ENCODE data around the gene NDUFS7. TPM values are rescaled to one million over a fixed set of nuclear protein-coding genes. Genes with fewer than 3 reads are reported as not detected.
"Not testable (repeated sequence)": the region's sequence is repeated elsewhere in the genome, so short reads cannot be mapped to it uniquely, and the experiment has no call there.

The NDUFS7 gene
- total RNA-seq, 1 donor: 33.7 TPM

GRCh38 chr19:1418951-1419738, 35.4 kb downstream of the NDUFS7 start:
- TF ChIP-seq CTCF (IDR thresholded peaks at IDR 0.05; ENCODE audit: insufficient read depth, low read depth, low read length): no peak
- no peak overlapping the region for H3K4me3 ChIP-seq (ENCODE audit: low read depth, low read length)
- no peak for DNase-seq (ENCODE audit: low read depth)

GRCh38 chr19:1420085-1420484, 36.4 kb downstream of the NDUFS7 start:
- not testable (repeated sequence) for DNase-seq (ENCODE audit: low read depth); H3K4me3 ChIP-seq (ENCODE audit: low read depth, low read length)

GRCh38 chr19:1420590-1420989, 36.9 kb downstream of the NDUFS7 start:
- H3K4me3 ChIP-seq (ENCODE audit: low read depth, low read length): no peak overlapping the region
- no peak for DNase-seq (ENCODE audit: low read depth)
- TF ChIP-seq CTCF (IDR thresholded peaks at IDR 0.05; ENCODE audit: insufficient read depth, low read depth, low read length): no peak

GRCh38 chr19:1421218-1421957, 37.7 kb downstream of the NDUFS7 start:
- H3K4me3 ChIP-seq (ENCODE audit: low read depth, low read length): no peak overlapping the region
- no peak for DNase-seq (ENCODE audit: low read depth)
- no peak for TF ChIP-seq CTCF (IDR thresholded peaks at IDR 0.05; ENCODE audit: insufficient read depth, low read depth, low read length)

GRCh38 chr19:1421958-1422305, 38.2 kb downstream of the NDUFS7 start:
- no peak for DNase-seq (ENCODE audit: low read depth)
- no peak for TF ChIP-seq CTCF (IDR thresholded peaks at IDR 0.05; ENCODE audit: insufficient read depth, low read depth, low read length)
- H3K4me3 ChIP-seq (ENCODE audit: low read depth, low read length): no peak overlapping the region

GRCh38 chr19:1422360-1422759, 38.7 kb downstream of the NDUFS7 start:
- no peak overlapping the region for H3K4me3 ChIP-seq (ENCODE audit: low read depth, low read length)
- DNase-seq (ENCODE audit: low read depth): peak; percentile 89
- TF ChIP-seq CTCF (IDR thresholded peaks at IDR 0.05; ENCODE audit: insufficient read depth, low read depth, low read length): no peak

- no peak for TF ChIP-seq CTCF (IDR thresholded peaks at IDR 0.05; ENCODE audit: insufficient read depth, low read depth, low read length)
- H3K4me3 ChIP-seq (ENCODE audit: low read depth, low read length): no peak overlapping the region
- no peak for DNase-seq (ENCODE audit: low read depth)
Measured at GRCh38 chr19:1422943-1423342, 39.2 kb downstream of the NDUFS7 start.

All from fibroblast of villous mesenchyme (primary cell).